Measurements from ENCODE around the gene PCDHB16. TPM values are rescaled to one million over a fixed set of nuclear protein-coding genes. Genes with fewer than 3 reads are reported as not detected.
"Not testable (repeated sequence)": the region's sequence is repeated elsewhere in the genome, so short reads cannot be mapped to it uniquely, and the experiment has no call there.

The PCDHB16 gene
- total RNA-seq, 6 experiments from 2014 or later = 0.17 to 0.51 (median 0.34) TPM

- 41% methylated on average over 21 of the region's 33 CpGs for WGBS (ENCODE audit: insufficient coverage, low coverage, low lambda C conversion rate, missing lambda C conversion rate)
- Histone ChIP-seq H3K4me1 (no peaks in the 10 kb centered on the region), H3K4me3 (no peak overlapping the region), H3K27me3 (peaks cover 0 to 2% of the 10 kb centered on the region in 2 donors), H3K36me3 (no peaks in the 10 kb centered on the region), H3K27ac (no peak overlapping the region), H3K9me3 (no peaks in the 10 kb centered on the region)
- ATAC-seq (no peak), DNase-seq (no peak)
- intact Hi-C loops (cut with DNase I) = no loop called here
- no peak for TF ChIP-seq POLR2A (IDR thresholded peaks at IDR 0.05)
- TF ChIP-seq, protein P1, sequence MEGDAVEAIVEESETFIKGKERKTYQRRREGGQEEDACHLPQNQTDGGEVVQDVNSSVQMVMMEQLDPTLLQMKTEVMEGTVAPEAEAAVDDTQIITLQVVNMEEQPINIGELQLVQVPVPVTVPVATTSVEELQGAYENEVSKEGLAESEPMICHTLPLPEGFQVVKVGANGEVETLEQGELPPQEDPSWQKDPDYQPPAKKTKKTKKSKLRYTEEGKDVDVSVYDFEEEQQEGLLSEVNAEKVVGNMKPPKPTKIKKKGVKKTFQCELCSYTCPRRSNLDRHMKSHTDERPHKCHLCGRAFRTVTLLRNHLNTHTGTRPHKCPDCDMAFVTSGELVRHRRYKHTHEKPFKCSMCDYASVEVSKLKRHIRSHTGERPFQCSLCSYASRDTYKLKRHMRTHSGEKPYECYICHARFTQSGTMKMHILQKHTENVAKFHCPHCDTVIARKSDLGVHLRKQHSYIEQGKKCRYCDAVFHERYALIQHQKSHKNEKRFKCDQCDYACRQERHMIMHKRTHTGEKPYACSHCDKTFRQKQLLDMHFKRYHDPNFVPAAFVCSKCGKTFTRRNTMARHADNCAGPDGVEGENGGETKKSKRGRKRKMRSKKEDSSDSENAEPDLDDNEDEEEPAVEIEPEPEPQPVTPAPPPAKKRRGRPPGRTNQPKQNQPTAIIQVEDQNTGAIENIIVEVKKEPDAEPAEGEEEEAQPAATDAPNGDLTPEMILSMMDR (IDR thresholded peaks at IDR 0.05) = no peak
Measured at GRCh38 chr5:141150224-141150992, 31.8 kb upstream of the PCDHB16 start.

DNA sequence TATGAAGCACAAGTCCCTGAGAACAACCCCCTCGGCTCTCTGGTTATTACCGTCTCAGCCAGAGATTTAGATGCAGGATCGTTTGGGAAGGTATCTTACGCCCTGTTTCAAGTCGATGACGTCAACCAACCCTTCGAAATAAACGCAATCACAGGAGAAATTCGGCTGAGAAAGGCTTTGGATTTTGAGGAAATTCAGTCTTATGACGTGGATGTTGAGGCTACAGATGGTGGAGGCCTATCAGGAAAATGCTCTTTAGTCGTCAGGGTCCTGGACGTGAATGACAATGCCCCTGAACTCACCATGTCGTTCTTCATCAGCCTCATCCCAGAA, 31.2 kb upstream of the PCDHB16 start:
- Histone ChIP-seq H3K27me3 (no peaks in the 10 kb centered on the region), H3K36me3 (no peaks in the 10 kb centered on the region), H3K4me1 (no peaks in the 10 kb centered on the region), H3K27ac (no peak overlapping the region), H3K9me3 (no peaks in the 10 kb centered on the region), H3K4me3 (no peak overlapping the region)
- 15% methylated on average over 13 of the region's 13 CpGs for WGBS (ENCODE audit: insufficient coverage, low coverage, low lambda C conversion rate, missing lambda C conversion rate)
- no peak for DNase-seq
- no peak for ATAC-seq
- intact Hi-C loops (cut with DNase I) = no loop called here
- TF ChIP-seq, protein P1 (IDR thresholded peaks at IDR 0.05) = no peak
- TF ChIP-seq POLR2A (IDR thresholded peaks at IDR 0.05) = no peak

- ATAC-seq; intact Hi-C loops (cut with DNase I): not testable (repeated sequence)
Measured at GRCh38 chr5:141151632-141152031, 30.6 kb upstream of the PCDHB16 start.

GRCh38 chr5:141152096-141152495, 30.1 kb upstream of the PCDHB16 start:
- H3K9me3 ChIP-seq; H3K36me3 ChIP-seq; DNase-seq; H3K4me3 ChIP-seq; H3K4me1 ChIP-seq; ATAC-seq; intact Hi-C loops (cut with DNase I); H3K27ac ChIP-seq; H3K27me3 ChIP-seq: not testable (repeated sequence)
- 20% methylated on average over 14 of the region's 36 CpGs for WGBS (ENCODE audit: insufficient coverage, low coverage, low lambda C conversion rate, missing lambda C conversion rate)

More at GRCh38 chr5:141151632-141152031, 30.6 kb upstream of the PCDHB16 start:
- H3K9me3 ChIP-seq, H3K27ac ChIP-seq, H3K4me3 ChIP-seq, H3K36me3 ChIP-seq, H3K27me3 ChIP-seq, H3K4me1 ChIP-seq, DNase-seq: not testable (repeated sequence)
- 24% methylated on average over 12 of the region's 41 CpGs for WGBS (ENCODE audit: insufficient coverage, low coverage, low lambda C conversion rate, missing lambda C conversion rate)

DNA sequence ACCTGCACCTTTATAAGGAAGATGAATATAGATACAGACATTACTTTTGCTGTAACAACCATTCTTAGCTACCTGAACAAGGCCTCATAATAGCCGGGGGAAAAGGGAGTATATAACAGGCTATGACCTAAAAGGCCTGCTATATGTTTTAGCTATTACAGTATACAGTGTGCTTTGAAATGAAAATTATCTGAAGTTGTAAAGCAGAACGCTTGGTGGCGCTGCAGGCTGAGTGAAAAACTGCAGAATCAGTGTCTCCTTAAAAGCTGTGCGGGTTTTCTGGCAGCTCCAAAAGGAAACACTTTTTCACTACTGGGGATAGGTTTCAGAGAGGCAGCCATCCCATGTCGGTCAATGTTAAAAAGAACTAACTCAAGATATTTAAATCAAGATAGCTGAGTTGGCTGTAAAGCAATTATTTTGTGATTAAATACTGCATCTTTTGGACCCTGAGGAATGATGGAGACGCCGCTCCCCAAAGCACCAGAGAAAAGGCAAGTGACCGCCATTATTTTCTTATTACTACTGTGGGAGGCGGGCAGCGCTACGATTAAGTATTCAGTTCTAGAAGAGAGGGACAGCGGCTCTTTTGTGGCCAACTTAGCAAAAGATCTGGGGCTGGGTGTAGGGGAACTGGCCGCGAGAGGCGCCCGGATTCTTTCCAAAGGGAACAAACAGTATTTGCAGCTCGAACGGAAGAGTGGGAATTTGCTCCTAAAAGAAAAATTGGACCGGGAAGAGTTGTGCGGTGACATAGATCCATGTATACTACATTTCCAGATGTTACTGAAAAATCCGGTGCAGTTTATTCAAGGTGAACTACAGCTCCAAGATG, 26.4 kb upstream of the PCDHB16 start:
- 28% methylated on average over 21 of the region's 21 CpGs for WGBS (ENCODE audit: insufficient coverage, low coverage, low lambda C conversion rate, missing lambda C conversion rate)
- Histone ChIP-seq H3K27me3 (no peaks in the 10 kb centered on the region), H3K27ac (no peak overlapping the region), H3K36me3 (no peaks in the 10 kb centered on the region), H3K9me3 (no peaks in the 10 kb centered on the region), H3K4me3 (no peak overlapping the region), H3K4me1 (no peaks in the 10 kb centered on the region)
- DNase-seq = no peak
- TF ChIP-seq POLR2A (IDR thresholded peaks at IDR 0.05) = no peak
- ATAC-seq = no peak
- intact Hi-C loops (cut with DNase I) = no loop called here

DNA sequence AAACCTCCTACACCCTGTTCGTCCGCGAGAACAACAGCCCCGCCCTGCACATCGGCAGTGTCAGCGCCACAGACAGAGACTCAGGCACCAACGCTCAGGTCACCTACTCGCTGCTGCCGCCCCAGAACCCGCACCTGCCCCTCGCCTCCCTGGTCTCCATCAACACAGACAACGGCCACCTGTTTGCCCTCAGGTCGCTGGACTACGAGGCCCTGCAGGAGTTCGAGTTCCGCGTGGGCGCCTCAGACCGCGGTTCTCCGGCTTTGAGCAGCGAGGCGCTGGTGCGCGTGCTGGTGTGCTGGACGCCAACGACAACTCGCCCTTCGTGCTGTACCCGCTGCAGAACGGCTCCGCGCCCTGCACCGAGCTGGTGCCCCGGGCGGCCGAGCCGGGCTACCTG, 24.8 kb upstream of the PCDHB16 start:
- H3K4me3 ChIP-seq; H3K27me3 ChIP-seq; H3K36me3 ChIP-seq; intact Hi-C loops (cut with DNase I); H3K4me1 ChIP-seq; DNase-seq; ATAC-seq; H3K9me3 ChIP-seq; H3K27ac ChIP-seq: not testable (repeated sequence)
- WGBS (ENCODE audit: insufficient coverage, low coverage, low lambda C conversion rate, missing lambda C conversion rate) = 31% methylated on average over 16 of the region's 38 CpGs

- ATAC-seq; H3K36me3 ChIP-seq; H3K27ac ChIP-seq; H3K9me3 ChIP-seq; DNase-seq; H3K27me3 ChIP-seq; H3K4me3 ChIP-seq; H3K4me1 ChIP-seq; intact Hi-C loops (cut with DNase I): not testable (repeated sequence)
- 20% methylated on average over 2 of the region's 28 CpGs for WGBS (ENCODE audit: insufficient coverage, low coverage, low lambda C conversion rate, missing lambda C conversion rate)
Measured at GRCh38 chr5:141157901-141158300, 24.3 kb upstream of the PCDHB16 start.
